ENCODE data around the gene LRBA. TPM values are rescaled to one million over a fixed set of nuclear protein-coding genes. Genes with fewer than 3 reads are reported as not detected.

LRBA gene
- total and polyA plus RNA-seq, 9 of the 15 experiments (the other 6 are each of a cell fraction or from before 2014, with no cell fraction given): 24.2 to 88.7 (median 59.7) TPM

DNA sequence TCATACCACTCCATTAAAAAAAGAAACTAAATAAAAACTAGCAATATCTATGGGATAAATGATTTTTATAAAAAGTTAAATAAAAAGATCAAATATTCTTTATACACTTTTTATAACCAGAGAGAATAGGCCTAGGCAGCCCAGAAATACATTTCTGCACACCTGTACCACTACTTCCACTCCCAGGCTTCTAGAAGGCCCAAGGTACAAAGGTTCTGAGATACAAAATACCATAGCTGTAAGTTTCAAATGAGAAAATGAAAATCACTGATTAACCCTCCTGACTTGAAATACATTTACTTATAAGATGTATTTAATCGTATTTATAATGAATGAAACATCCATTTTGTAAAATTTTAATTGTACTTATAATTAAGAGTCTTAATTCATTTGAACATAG lies 659.7 kb downstream of the LRBA start (continued):
- TF ChIP-seq, protein P1, sequence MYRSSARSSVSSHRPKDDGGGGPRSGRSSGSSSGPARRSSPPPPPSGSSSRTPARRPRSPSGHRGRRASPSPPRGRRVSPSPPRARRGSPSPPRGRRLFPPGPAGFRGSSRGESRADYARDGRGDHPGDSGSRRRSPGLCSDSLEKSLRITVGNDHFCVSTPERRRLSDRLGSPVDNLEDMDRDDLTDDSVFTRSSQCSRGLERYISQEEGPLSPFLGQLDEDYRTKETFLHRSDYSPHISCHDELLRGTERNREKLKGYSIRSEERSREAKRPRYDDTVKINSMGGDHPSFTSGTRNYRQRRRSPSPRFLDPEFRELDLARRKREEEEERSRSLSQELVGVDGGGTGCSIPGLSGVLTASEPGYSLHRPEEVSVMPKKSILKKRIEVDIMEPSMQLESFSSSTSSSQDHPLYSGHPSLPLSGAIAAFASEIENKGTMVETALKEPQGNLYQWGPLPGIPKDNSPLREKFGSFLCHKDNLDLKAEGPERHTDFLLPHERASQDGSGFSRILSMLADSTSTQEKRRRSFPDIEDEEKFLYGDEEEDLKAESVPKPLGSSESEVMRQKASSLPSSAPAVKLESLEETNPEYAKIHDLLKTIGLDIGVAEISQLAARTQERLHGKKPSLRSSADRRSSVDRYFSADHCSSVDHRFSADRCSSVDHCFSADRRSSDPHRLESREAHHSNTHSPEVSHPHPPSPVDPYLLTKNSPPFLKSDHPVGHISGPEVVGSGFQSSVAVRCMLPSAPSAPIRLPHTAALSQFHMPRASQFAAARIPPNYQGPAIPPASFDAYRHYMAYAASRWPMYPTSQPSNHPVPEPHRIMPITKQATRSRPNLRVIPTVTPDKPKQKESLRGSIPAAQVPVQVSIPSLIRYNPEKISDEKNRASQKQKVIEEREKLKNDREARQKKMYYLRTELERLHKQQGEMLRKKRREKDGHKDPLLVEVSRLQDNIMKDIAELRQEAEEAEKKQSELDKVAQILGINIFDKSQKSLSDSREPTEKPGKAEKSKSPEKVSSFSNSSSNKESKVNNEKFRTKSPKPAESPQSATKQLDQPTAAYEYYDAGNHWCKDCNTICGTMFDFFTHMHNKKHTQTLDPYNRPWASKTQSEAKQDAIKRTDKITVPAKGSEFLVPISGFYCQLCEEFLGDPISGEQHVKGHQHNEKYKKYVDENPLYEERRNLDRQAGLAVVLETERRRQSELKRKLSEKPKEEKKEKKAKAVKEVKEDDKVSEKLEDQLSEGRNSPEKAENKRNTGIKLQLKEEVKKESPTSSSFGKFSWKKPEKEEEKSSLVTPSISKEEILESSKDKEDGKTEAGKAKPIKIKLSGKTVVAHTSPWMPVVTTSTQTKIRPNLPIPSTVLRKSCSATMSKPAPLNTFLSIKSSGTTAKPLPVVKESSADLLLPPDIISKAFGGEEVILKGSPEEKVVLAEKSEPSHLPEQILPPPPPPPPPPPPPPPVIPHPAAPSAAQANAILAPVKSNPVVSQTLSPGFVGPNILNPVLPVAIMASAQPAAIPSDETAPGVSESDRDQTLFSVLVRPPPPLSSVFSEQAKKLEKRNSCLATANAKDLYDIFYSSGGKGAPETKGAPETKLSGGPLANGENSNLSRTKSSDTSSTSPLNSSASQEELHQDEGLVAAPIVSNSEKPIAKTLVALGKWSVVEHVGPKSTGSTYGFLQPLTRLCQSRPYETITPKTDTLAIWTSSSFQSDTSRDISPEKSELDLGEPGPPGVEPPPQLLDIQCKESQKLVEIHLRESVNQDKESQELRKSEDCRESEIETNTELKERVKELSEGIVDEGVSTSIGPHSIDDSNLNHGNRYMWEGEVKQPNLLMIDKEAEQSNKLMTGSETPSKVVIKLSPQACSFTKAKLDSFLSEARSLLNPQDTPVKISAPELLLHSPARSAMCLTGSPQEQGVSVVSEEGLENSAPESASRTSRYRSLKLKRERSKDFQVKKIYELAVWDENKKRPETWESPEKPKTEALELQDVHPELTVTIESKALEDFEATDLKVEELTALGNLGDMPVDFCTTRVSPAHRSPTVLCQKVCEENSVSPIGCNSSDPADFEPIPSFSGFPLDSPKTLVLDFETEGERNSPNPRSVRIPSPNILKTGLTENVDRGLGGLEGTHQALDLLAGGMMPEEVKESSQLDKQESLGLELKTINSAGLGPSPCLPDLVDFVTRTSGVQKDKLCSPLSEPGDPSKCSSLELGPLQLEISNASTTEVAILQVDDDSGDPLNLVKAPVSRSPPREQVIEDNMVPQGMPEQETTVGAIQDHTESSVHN (IDR thresholded peaks at IDR 0.05; ENCODE audit: borderline replicate concordance in 1 of 2, low read depth in 1 of 2): no peak
- TF ChIP-seq MTA2 (IDR thresholded peaks at IDR 0.05; ENCODE audit: low read depth): no peak
- no peak for TF ChIP-seq ETV1 (tag; conservative IDR thresholded peaks at IDR 0.05; ENCODE audit: low read depth)

Measured in K562 (cell line).